ENCODE results near the gene SPECC1.
A peak's percentile ranks its signal among the peaks of the same experiment; 100 is the strongest.
"Not testable (repeated sequence)": the region's sequence is repeated elsewhere in the genome, so short reads cannot be mapped to it uniquely, and the experiment has no call there.

SPECC1 gene

DNA sequence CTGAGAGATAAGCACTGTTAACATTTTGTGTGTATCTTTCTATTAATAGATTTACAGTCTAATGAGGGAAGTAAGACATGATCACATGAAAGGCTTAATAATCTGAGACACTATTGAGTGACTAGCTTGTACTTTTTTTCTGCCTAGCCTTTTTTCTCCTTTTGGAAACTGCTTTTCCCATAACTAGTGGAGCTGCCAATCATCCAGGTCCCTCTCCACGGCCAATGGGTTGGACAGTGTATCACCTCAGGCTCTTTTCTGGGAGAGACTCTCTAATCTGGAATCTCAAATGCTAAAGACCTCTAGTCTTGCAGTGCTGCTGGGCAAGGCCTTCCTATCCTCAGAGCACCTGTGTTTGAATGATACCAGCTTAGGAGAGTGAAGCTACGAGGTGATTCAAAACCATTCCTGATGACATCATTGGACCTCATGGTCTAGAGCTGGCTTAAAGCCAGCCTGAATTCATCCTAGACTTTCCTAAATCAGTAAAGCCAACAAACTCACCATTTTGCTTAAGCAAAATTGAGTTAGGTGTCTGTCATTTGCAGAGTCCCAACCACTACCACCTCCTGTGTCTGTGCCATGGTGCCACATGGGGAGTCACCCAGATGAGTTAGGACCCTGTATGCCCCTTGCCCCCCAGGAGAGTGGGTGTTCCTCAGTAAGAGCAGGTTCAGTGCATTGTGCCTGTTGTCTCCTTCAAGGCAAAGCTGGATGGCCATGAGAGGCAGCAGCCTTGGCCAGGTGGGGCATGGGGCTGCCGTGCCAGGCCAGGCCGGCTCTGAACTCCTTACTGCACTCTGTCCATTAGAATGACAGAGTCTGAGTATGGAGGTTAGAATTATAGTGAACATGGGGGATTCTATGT lies 62.9 kb downstream of the SPECC1 start:
- DNase-seq, result no peak

DNA sequence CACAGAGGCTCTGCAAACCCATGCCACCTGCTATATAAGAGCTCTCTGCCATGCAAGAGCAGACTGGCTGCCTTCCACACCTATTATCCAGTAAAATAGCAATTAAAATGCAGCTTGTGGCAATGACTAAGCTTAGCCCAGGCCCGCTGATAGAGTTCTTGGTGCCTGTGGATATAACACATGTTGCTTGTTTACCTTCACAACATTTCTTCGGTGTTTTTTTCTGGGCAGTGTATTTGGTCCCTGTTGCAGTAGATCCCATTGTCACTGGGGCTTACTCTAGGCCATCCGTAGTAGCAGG lies 63.5 kb downstream of the SPECC1 start:
- no peak for DNase-seq

DNA sequence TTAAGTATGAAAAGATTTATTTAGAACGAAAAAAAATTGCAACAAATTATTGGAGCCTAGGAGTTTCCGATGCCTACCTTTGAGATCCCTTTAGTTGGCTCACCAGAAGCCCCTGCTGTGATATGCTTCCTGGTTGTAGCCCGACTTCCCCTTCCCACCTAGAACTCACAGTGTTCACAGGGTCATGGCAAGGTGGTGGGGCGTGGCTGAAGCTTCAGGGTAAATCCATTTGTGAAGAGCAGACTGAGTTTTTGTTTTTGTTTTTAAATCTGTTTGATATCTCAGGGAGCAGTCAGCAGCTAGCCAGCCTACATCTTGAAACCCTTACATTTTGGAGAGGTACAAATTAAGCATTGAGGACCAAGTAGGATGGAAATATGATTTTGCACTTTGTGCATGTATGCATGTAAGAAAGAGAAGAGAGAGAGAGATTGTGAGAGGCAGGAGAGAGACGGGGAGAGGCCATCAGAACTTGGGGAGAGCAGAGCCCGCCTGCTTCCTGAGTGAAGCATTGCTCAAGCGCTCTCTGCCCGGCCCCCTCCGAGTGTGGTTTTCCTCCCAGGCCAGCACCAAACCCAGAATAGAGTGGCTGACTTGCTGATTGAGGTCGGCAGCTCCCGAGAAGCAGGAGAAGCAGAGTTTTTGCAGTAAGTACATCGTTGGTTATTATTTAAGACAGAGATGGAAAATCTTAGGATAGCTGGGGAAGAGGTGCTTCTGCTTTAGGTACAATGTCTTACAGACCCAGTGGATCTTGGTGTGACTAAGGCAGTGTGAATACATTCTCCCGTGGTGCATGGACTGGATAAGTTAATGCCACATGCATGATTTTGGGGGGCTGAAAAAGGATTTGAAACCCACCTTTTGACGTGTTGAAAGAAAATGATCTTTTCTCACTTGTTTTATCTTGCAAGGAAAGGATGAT lies 64.2 kb downstream of the SPECC1 start:
- DNase-seq, result peak; percentile 32

DNA sequence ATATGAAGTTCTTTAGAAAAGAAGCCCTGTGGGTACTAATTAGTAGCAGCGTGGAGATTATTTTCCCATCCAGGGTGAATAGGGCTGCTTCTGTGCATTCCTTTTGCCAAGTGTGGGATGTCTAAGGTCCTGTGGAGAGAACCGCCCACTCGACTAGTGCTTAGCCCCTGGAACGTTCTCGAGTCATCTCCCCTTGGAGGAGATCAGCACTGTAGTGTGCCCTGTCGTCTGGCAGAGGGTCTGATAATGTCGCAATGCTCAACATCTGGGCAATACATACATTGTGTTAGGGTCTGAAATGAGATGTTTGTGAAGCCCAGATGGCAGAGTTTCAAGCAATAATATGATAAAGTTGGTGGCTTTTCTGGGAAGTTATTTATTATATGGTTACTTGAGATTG lies 64.8 kb downstream of the SPECC1 start:
- DNase-seq, result no peak

DNA sequence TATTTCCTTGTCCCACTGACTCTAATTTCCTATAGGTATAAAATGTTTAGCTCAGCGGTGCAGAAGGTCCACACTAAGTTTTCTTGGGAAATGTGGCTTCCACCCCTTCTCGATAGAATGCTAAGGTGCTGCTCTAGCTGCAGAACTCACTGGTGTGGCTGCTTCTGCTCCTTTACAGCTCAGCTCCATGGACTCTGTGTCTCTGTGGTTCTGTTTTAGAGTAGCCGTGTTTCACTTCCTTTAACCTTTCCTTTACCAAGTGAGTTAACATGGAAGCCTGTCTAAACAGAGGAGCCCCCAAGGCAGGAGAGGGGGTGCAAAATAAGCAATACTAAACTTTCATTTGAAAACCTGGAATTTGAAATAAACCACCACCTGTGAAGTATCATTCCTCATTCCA lies 65.3 kb downstream of the SPECC1 start:
- DNase-seq, result no peak

DNA sequence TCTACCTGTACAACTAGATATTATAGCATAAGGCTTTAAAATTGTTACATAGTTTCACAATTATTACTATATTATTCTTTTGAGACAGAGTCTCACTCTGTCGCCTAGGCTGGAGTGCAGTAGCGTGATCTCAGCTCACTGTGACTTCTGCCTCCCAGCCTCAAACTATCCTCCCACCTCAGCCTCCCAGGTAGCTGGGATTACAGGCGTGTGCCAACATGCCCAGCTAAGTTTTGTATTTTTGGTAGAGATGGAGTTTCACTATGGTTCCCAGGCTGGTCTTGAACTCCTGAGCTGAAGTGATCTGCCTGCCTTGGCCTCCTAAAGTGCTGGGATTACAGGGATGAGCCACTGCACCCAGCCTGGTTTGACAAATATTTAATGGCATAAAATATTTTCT lies 67.0 kb downstream of the SPECC1 start:
- DNase-seq, result not testable (repeated sequence)

DNA sequence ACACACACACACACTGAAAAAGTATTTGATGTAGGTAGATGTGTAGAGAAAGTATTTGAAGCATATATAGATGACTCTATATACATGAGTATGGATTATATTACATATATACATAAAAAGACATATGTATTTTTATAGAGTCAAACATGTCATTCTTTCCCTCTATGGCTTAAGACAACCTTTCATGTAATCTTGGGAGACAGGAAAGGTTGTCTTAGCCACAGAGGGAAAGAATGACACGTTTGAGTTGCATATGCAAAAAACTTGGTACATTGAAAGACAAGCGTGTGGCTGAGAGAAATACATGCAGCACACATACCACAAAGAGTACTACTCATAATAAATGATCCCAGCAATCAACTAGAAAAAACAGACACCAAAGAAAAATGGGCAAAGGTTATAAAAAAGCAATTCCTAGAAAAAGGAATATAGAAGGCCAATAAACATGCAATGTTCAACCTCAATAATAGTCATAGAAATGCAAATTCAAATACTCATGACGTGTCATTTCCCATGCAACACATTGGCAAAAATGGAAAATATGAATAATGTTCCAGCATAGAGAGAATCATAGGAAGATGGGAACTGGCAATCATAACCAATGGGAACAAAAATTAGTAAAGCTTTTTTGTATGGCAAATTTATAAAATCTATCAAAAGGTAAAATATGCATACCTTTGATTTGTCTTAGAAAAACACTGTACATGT lies 69.0 kb downstream of the SPECC1 start:
- DNase-seq, result no peak

DNA sequence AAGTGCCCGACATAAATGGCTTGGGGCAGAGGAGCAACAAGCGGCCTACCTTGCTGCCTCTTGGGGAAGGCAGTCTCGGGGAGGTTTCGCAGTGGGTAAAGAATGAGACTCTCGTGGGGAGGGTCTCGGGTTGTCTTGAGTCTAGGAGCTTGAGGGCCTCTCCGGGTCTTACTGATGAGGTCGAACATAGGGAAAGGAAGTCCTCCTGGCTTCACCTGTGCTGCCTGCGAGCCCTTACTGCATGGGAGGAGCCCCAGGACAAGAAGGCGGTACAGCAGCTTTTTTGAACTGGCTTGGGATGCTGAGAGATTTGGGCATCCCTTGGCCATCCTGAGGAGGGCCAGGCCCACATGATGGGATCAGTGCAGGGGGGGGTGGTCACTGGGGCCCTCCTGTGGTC lies 71.4 kb downstream of the SPECC1 start:
- DNase-seq, result no peak

DNA sequence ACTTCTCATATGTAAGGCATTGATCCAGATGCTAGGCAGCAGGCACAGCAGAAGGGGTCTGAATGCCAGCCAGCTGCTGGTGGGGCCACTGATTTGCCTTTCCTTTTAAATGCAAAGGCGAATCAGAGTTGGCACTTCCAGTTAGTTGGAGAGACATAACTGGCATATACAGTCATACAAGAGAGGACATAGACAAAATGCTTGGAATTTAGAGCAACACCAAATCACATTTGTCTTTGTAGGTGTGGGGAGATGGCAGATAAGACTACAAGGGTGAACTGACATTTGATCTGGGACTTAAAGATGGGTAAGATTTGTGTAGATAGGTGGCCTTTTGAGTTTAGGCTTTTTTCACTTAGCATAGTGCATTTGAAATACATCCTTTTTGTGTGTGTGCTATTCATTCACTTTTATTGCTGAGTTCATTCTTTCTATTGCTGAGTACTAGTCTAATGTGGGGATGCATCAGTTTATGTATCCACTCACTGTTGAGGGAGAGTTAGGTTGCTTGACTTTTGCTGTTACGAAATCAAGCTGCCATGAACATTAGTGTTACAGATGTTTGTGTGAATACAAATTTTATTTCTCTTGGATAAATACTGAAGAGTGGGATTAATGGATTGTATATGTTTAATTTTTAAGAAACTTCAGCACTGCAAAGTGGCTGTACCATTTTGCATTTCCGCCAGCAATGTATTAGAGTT lies 74.1 kb downstream of the SPECC1 start:
- no peak for DNase-seq

DNA sequence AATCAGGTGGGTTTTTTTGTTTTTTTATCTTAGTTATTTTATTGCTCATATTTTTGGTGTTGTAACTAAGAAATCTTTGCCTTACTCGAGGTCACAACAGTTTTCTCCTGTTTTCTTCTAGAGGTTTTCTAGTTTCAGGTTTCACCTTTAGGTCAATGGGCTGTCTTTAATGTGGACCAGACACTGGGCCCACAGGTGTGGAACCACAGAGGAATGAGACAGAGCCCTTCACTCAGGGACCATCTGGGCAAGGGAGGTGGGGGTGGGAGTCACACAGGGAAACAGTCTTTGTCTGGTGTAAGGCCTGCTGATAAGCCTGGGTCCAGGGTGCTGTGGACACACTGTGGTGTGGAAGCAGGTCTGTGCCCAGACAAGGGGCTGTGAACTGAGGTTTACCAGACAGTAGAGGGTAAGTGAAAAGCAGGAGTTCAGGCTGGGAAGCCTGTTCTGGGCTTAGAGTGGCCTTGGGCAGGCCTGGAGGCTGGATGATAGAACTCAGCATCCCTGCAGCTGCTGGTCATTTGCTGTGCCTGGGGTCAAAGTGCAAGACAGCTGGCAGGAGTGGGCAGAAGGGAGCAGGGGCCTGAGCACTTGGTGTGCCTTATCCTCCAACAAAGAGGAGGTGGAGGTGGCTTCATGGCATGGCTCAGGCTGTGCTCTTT lies 75.6 kb downstream of the SPECC1 start:
- no peak for DNase-seq

DNA sequence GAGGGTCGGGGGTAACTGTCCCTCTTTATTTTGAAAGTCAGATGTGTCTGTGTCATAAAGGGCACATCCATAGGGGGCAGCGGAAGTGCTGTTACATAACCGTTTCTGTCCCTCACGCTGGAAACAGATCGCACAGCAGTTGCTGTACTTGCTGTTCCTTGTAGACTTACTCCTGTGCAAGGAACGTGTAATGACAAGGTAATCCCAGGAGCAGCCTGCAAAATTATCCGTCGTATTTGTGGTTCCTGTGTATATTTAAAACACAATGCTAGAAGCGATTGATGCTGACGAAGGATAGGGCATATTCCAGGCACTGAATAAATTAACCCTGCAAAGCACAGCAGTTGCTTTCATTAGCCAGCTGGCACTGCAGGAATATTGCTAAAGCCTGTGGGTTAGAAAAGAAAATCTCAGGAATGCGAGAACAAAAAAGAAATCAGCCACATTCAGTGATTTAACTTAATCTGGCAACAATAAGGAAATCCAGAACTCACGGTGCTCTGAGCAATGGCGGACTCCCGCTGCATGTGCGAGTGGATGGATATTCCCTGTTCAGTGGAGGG lies 76.2 kb downstream of the SPECC1 start:
- DNase-seq, result no peak

DNA sequence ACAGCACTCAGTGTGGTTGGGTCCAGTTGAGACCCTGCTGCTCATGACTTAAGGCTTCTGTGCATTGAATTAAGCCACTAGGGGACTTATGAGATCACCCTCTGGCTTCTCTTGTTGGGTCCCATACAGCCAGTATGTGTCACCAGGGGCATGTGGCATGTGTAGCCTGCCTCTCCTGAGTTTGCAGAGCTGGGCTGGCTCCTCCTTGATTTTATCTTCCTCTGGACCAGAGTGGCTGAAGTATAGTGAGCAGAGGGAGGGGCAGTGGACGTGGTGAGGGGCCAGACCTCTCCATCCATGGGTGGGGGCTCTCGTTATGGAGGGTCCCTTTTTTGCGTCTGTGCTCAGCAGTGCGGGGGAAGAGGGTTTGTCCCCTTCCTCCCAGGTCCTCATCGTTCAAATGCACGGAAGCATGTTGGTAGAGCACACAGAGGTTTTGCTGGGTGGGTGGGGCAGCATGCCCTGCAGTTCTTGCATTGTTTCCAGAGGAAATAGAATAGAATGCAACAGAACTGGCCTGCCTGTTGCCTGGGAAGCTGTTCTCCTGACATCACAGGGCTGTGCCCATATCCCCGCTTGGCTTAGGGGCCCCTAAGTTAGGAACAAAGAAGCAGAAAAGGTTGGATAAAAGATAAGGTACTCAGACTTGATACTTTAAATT lies 77.4 kb downstream of the SPECC1 start:
- DNase-seq, result peak; percentile 16

DNA sequence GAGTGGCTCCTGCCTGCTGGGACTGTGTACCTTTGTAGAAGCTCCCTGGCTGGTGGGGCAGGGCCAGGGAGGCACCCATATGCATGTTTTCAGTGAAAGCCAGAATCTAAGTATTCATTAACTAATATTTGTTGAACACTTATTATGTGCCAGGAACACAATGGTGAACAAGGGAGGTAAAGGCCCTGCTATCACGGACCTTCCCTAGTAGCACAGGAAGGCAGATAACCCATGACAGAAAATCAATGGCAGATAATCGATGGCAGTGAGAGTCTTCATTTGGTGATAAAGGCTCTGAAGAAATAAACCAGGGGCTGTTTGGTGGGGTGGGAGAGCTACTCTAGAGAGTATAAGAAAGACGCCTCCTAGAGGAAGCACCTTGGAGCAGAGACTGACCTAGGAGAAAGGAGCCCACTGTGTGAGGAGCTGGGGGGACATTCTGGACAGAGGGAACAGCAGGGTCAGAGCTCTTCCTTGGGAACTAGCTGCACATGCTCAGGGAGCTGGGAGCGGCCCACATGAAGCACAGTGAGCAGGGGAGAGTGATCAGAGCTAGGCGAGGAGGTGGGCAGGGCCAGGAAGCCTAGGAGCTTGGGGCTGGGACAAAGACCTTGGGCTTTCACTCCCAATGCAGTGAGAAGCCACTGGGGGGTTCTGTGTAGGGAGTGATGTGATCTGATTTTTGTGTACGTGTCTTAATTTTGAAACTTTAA lies 78.5 kb downstream of the SPECC1 start:
- no peak for DNase-seq

DNA sequence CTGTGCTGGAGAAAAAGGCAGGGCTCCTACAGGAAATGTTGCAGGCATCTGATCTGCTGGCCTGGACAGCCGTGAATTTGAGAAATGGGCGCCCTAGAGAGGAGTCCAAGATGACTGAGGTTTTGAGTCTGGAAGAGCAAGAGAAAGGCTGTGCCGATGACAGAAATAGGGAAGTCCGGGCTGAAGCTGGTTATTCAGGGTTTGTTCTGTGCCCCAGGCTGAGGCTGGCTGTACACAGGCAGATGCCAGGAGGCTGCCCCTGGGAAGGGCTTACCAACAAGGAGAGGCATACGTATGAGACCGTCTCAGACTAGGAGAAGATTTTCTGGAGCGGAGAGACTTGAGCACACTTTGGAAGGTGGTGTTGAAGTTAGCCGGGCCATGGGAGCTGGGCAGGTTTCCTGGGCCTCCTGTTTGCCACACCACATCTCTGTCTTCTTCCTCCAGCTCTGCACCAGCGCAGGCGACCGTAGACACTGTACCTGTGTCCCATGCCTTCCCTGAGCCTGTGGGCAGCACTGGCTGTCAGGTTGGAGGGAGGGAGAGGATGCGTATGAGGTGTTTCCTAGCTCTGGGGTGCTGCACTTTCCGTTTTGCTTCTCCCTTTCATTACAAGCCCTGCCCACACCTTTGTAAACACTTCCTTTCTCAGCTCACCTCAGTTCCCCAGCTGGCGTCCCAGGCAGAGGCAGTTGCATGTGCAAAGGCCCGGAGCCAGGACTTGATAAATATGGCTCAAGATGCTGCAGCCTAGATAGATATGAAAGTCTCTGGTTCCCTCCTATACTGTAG lies 80.8 kb downstream of the SPECC1 start:
- DNase-seq, result no peak

DNA sequence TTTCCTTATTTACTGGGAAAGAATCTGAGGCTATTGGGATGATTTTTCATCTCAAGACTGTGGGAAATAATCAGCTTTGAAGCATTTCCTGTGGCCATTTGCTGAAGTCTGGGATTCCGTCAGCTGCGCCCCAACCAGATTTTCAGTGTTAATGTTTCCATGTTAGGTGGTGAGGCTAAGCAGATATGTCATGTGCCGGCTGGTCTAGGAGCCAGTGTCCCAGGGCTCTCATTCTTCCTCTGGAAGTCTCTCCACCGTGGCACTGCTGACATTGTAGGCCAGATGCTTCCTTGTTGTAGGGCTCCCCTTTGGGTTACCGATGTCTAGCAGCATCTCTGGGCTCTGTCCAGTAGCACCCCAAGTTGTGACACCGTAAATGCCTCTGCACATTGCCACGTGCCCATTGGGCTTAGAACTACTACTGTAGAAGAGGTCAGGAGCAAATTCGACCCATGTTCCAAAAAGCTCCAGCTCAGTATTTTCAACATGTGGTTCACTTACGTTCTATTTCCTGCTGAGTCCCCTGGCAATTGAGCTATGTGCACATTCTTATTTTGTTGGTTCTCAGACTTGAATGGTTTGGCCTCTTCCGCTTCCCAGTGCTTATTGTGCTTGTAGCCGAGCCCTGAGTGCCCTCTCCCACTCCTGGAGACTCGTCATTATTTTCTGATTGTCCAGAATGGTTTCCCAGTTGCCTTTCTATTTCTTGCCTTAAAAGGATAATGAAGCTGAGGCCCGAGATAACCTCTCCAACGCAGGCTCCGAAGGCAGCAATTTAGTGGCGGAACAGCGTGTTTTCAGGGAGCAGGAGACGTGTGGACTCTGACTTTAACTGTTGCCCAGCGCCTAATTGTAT lies 82.2 kb downstream of the SPECC1 start:
- no peak for DNase-seq

DNA sequence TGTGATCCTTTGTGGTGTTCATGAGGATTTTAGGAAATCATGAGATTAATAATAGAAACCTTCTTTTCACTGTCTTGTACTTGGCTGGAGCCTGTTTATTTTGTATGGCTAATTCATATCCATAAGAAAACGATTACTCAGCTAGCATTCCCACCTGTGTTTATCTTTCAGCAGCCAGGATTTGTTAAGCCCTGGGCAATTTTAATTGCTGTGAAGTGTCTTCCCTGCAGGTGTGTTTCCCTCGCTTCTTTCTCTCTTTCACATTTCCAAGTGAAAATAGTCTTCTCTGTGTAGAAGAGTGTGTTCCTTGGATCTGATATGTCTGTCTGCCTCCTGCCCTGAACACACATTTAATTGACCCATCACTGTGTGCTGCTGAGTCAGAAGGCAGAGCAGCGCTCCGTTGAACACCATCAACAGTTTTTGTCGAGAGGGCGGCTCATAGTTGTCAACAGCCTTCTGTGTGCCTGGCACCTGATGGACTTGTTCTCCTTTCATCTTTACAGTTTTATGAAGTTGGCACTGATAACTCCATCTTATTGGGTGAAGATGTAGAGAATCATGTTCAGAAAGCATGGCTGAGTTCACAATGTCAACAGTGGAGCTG lies 83.2 kb downstream of the SPECC1 start:
- DNase-seq, result no peak

DNA sequence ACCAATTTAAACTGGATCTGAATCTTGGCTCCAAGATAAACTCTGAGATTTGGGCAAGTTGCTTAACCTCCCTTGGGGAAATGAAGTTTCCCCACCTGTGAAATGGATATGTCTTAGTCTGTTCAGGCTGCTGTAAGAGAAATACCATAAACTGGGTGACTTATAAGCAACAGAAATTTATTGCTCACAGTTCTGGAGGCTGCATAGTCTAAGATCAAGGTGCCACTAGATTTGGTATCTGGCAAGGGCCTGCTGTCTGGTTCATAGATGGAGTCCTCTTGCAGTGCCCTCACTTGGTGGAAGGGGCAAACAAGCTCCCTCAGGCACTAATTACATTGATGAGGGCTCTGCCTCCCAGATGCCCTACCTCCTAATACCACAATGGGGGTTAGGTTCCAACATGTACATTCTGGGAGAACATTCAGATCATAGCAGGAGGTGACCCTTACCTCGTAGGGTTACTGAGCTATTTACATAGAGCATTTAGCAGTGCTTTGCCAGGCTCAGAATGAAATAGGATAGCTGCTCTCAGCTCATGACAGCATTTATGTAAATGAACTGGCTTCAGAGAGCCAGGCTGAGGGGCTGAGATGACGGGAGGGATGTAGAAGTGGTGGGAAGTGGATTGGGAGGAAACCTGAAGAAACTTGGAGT lies 83.9 kb downstream of the SPECC1 start:
- DNase-seq, result no peak

DNA sequence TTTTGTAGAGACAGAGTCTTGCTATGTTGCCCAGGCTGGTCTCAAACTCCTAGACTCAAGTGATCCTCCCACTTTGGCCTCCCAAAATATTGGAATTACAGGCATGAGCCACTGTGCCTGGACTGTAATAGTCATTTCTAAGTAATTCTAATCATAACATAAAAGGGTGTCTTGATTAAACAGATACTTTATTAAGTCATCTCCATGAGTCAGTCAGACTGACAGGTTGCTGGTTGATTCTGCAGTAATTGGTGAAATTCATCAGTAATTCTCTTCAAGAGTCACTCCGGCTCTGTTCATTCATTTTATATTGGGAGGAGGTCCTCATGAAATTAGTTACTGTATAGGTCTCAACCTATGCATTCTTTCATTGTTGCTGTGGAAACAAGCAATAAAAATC lies 85.6 kb downstream of the SPECC1 start:
- DNase-seq, result no peak

Measured in OCI-M1 (cell line).